ENCODE results near the gene MKRN1.

DNA sequence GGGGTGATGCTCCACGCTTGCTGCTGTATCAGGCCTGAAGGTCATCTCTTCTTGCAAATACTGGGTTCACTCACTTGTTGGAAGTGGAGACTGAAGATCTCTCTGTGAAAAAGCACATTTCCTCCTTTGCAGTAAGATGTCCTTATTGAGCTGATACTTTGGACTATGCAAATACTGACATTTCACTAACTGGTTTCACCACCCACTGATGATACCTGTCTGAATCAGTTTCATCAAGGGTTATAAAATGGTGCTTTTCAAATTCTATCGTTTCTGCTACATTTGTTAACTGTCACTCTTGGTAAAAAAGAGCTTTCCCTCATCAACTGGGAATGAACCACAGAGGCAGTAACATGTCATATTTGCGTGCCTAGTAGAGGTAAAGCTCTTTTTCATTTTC is 39.9 kb downstream of the MKRN1 start:
- TF ChIP-seq POLR2A (IDR thresholded peaks at IDR 0.05; ENCODE audit: low read length): no peak
- TF ChIP-seq GATA1 (IDR thresholded peaks at IDR 0.05; ENCODE audit: low read depth, low read length): no peak

All from erythroblast (primary cell).